GM12875 (cell line): ENCODE data around the gene ZCCHC7.

Source experiments
- H3K4me3 ChIP-seq: one replicate; pipeline ENCODE4 v1.5.1; 2011; ENCODE audit warnings: low read depth, low read length, control low read depth
- CTCF ChIP-seq: IDR thresholded peaks from 2 replicates; pipeline ENCODE4 v1.5.1; 2011; ENCODE audit warnings: low read depth, mild to moderate bottlenecking, control low read depth, inconsistent platforms, low read length, moderate library complexity, borderline replicate concordance; ENCODE audit not compliant: insufficient read depth

ZCCHC7 gene

GRCh38 chr9:37149666-37150308 lies 29.4 kb downstream of the ZCCHC7 start:
- H3K4me3 ChIP-seq, result no peak overlapping the region
- TF ChIP-seq CTCF, result no peak

- H3K4me3 ChIP-seq, result no peak overlapping the region
- TF ChIP-seq CTCF, result no peak
Observed at GRCh38 chr9:37150415-37150814, 30.0 kb downstream of the ZCCHC7 start.

GRCh38 chr9:37151812-37152211 lies 31.4 kb downstream of the ZCCHC7 start:
- TF ChIP-seq CTCF, result no peak
- H3K4me3 ChIP-seq, result no peak overlapping the region

- H3K4me3 ChIP-seq, result no peak overlapping the region
- TF ChIP-seq CTCF, result no peak
Observed at GRCh38 chr9:37152365-37152764, 32.0 kb downstream of the ZCCHC7 start.

- no peak for TF ChIP-seq CTCF
- H3K4me3 ChIP-seq, result no peak overlapping the region
Observed at GRCh38 chr9:37155601-37156000, 35.2 kb downstream of the ZCCHC7 start.

GRCh38 chr9:37156205-37156604 lies 35.8 kb downstream of the ZCCHC7 start:
- no peak overlapping the region for H3K4me3 ChIP-seq
- no peak for TF ChIP-seq CTCF

- H3K4me3 ChIP-seq, result no peak overlapping the region
- no peak for TF ChIP-seq CTCF
Observed at GRCh38 chr9:37156781-37157356, 36.5 kb downstream of the ZCCHC7 start.
